Stimulated activated CD8-positive, alpha-beta memory T cell treated with anti-CD3 and anti-CD28 coated beads, Interleukin-15, amount 100 ng/mL, for 4 hours (primary cell): ENCODE results near the gene IL9.

Source experiments
- DNase-seq, 2 donors: peaks; one replicate each; pipeline ENCODE4 v3.0.0-alpha.2; 2020; ENCODE audit warnings: low read depth in 2 of 2

The IL9 gene

DNA sequence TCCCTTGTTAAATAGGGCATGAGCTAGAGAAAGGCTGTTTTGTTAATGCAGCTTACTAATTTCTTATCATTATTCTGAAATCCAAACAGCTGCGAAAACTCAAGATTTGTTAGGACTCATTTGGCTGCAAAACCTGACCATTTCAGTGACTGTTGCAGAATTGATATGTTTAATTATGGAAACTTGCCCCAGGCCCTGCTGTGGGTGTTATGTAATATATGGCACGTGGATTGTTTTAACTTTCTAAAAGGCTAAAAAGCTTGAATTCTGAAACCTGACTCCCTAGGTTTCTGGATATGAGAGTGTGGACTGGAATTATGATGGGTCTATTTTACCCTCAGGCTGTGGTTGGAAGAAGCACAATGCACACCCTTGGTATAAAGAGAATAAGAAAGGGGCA, 4.4 kb downstream of the IL9 start:
- no peak for DNase-seq

DNA sequence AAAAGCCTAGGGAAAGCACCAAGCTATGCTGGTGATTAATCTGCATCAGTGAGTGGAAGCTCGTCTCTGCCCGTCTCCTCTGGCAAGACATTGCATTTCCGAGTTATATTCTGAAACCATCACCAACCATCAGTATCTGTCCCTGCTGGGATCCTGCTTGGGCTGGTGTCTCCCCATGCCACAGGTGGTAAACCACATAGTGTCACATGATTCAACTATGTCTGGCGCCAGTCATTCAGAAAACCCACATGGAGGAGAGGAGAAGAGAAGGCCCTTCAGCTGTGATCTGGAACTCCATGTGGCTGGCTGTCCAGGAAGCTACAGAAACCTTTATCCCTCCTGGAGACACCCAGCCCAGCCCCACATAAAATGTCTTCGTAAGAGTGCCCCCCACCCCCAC, 4.8 kb downstream of the IL9 start:
- no peak for DNase-seq

DNA sequence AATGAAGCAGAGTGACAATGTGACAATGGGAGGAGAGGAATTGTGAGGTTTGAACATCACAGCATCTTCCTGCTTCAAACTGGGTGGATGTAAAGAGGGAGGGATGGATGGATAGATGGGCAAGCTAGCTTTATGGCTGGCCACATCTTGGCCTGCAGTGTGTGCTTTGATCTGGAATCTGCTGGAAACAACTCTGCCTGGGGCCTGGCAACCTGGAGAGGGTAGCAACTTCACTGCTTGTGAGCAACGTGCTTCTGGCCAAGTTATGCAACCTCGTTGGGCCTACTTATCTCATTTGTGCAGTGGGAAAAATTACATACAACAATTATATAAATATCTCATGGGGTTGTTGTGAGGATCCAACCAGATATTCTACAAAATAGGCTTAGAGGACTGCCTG, 5.3 kb downstream of the IL9 start:
- DNase-seq, result no peak

DNA sequence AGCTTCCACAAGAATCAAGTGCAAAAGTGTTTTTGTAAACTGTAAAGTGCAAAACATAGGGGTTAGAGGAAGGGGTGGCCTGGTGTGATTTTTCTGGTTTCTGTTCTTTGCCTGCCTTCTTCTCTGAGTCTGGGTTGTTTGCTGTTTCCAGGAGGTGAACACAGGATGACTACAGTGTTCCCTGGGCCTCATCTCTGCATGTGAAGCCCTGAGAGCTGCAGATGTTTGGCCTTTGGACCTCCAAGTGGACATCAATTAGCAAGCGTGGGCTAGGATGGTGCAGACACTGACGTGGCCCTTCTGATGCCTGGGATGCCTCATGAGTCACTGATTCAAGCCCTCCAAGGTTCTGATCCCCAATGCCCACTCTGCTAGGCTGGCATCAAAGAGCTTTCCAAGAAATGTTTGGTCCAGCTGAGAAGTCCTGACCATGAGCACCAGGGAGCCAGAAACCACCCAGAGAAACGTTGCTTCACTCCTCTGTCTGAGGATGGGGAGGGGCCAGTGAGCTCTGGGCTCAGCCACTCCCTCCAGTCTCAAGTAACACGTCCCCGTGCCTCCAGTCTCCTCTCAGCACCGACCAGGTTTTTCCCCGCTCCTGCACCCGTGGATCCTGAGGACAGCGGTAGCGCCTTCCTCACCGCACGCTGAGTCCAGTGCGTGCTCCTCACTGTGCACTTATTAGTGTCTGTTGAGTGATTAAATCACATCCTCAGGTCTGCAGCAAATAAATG, 7.6 kb downstream of the IL9 start:
- no peak for DNase-seq

DNA sequence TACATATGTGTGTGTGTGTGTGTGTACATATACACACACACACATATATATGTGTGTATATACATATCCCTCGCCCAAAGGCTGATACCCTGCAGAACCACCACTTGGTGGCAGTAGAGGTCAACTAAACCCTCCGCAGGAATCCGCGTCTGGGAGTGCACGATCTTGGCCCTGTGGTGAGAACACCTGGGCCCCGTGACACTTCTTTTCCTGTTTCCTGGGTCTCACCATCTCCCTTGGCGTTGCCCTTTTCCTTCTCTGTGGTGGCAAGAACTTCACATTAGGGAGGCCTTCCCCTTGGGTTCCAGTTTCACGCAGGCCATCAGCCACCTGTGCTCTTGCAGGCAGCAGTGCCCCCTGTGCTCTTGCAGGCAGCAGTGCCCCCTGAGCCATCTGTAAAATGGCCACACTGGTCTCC, 8.2 kb downstream of the IL9 start:
- peak; percentile 5 to 18 for DNase-seq

DNA sequence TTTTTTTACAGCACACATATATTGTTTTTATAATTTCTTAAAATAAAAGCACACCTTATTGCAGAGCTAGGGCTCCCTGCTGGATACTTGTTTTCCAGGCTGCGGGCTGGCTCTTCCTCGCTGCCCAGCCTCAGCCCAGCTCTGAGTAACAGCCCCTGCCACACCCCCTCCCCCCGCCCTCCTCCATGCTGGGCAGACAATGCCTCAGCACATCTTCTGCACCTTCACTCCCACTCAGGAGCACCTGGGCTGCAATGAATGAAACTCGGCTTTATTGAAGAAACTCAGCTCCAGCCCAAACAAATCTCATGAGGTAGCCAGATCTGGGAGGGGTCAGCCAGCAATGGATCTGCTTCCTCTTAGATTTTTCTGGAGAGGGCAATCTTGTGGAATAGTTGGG, 9.5 kb downstream of the IL9 start:
- no peak for DNase-seq

DNA sequence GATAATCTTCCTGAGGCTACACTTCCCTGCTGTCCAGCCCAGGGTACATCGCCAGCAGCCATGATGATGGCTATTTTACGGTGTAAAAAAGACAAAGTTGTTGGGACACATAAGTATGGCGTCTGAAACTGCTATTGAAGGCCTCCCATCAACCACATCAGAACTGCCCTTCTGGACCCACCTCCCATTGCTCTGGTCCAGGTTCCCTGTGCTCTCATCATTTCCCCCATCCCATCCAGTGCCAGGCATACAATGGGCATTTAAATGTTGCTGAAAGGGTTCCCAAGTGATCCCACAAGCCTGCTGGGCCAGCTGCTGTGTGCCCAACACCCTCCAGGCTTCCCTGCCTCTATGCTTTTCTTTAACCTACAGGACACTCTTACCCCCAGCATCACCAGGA, 10.6 kb downstream of the IL9 start:
- DNase-seq, result no peak

DNA sequence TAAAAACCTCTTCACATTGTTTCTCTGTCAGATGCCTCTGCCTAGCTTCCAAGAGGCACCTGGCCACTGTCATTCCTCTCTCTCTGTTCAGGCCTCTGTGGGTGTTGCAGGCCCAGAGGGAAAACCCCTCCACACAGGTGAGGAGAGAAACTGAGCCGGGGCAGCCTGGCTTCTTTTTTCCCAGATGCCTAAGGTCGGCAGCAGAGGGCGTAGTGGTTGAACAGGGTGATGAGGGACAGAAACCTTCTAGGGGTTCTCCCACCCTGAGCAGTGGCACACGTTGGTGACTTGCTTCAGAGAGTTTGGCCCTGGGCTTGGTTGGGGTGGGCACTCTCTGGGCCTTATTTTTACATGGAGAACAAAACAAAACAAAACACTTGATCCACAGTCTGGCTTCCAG, 12.2 kb downstream of the IL9 start:
- no peak for DNase-seq

DNA sequence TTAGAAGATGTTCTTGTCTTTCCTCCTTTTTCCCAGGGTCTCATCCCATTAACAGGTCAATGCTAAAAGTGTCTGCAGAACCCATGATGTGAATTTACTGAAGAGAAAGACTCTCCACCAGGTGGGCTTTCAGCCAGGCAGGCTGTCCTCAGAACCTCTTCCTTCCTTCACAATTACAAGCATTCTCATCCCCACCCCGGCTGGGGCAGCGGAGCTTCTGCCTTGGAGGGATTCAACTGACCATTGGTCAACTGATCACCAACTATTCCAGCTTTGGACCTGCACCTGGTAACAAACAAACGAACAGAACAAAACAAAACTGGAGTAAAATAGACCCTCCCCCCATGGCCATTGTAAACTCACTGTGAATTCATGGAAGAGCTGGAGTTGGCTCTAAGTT, 12.6 kb downstream of the IL9 start:
- DNase-seq, result no peak

DNA sequence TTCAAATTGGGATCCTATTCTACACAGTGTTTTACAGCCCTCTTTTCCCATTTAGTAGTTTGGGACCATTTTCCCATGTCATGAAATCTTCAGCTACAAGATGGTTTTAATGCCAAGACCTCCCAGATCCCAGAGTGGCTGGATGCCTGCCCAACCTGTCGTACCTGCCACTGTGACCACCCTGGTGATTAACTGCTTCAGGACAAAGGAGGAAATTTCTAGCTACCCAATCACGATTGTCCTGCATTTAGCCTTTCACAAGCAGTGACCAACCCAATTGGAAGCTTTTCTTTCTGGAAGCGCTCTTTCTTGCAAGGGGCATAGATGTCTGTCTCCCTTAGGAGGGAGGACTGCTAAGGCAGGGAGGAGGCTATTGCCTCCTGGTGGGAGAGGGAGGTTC, 13.8 kb downstream of the IL9 start:
- no peak for DNase-seq

DNA sequence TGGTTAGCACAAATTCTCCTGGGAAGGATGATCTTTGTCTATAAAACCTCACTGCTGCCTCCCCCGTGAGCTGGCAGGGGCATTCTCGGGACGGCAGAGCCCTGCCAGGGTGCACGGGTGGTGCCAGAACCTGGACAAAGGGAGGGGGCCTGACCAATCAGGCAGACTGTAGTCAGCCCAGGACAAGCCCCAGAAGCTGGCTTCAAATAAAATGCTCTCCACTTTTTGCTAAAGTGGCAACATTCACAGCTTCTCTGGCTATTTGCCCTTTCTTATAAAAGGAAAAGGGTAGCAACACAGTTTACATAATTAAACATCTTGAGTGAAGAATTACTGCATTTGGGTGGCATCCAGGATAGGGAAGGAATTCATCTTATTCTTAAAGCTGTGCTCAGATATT, 14.4 kb downstream of the IL9 start:
- DNase-seq, result no peak

DNA sequence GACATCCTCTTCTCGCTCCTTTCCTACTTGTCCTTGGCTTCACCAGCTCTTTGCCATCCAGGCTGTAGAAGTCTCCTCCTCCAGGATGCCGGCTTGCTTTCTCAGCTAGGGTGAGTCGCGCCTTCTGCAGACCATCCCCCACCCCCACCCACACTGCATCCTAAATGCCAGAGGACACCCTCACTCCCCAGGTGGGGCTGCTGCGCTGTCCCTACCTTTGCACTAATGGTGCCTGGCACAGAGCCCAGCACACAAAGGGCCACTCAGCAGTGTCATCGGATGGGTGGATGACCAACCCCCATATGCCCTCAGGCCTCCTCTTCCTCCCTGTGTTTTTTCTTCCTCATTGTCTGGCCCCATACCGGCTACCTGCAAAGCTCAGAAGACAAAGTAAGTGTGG, 14.8 kb downstream of the IL9 start:
- DNase-seq, result no peak

DNA sequence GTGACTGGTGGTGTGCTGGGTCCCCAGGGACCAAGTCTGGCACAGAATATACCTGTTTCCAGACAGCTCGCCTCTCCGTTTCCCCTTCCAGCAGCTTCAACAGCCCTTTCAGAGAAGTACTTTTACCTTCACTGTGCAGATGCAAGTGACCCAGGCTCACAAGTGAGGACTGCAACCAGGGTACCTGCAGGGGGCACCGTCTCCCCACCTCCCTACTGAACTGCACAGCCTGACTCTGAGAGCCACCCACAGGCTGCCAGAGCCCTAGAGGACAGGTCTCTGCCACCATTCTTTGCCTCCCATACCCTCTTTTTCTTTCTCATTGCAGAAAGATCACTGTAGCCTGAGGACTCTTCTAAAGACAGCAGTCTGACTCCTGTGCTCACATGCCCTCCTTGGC, 15.4 kb downstream of the IL9 start:
- DNase-seq, result no peak

DNA sequence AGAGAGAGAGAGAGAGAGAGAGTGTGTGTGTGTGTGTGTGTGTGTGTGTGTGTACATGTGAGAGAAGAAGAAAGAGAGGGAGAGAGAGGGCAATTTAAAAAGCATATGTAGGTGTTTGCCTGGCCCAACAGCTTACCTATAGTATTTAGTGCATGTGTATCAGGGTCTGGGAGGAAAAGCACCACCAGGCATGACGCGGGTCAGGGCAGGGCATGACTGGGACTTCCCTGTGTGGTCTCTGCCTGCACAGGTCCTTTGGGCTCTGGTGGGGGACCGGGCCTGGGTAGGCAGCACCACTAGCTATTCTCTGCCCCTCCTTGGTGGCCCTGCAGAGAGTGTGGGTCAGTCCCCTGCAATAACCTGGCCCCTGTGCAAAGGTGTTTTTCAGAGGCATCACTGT, 16.1 kb downstream of the IL9 start:
- no peak for DNase-seq

DNA sequence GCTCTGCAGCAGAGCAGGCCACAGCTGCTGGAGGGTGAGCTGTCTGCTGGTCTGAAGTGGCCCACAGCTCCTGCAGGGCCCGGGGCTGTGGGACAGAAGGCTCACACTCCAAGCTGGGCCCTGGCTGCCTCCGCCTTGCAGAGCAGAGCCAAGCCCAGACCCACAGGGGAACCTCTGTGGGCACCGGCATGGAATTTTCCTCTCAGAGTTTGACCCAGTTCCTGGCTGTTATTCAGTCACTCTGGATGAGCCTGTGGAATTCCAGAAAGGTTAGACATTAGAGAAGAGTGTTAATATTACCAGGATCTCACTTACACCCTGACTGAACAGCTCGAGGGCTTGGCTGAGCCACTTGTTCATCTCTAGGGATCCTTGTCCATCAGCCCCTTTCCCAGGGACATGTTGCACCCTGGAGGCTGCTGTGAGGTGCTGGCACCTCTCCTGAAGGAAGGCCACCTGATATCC, 17.5 kb downstream of the IL9 start:
- DNase-seq, result no peak

DNA sequence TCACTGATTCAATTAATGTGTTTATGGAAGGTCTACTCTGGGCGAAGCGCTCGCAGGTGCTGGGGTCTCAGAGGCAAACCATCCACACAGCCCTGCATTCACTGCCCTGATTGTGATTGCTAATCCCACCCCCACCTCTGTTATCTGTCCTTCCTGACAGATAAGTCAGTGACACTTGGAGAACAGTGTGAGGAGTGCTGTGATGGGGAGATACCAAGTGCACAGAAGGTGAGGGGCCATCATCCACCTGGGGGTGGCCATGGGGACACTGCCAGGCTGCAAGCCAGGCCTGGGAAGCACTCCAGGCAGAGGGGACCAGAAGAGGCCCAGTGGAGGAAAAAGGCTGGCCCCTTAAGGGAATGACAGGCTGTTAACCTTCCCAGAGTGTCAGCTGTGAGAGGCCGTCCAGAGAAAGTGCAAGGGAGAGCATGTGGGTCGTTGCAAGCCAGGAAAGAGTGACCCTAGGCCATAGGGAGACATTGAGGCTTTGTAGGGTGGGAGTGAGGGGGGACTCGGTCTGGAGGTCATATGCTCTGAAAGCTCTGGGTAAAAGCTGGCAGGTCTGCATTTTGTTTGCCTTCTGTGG, 18.0 kb downstream of the IL9 start:
- DNase-seq, result no peak

DNA sequence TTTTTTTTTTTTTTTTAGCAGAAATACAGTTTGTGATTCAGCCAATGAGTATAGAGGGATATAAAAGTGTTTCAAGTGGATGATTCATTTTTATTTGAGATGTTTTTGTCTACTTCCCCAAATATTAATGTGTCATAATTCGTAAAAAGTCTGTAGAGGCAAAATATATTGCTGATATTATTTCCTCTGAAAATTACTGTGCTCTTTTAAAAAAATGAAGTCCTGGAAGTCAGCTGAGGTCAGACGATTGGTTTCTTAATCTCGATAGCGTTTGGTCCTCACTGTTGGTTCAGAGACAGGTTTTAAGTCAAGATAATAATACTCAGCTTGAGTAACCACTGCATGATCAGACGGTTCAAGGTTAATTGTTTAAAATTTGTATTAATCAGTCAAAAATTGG, 19.5 kb downstream of the IL9 start:
- no peak for DNase-seq

DNA sequence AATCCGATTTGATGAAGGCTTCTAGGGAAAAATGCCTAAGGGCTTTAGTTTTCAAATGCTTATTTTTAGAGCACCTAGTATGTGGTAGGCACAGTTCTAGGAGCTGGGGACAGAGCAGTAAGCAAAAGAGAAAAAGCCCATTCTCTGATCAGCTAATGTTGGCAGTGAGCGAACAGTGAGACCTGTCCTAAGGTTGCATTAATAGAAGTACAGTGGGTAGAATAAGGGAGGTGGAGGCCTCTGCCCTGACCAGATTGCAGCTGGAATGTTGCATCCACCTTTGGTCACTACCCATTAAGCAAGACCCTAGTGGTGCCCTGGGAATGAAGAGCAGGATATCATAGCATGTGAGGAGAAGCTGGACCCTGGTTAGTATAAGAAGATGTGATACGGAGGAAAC, 20.1 kb downstream of the IL9 start:
- no peak for DNase-seq

DNA sequence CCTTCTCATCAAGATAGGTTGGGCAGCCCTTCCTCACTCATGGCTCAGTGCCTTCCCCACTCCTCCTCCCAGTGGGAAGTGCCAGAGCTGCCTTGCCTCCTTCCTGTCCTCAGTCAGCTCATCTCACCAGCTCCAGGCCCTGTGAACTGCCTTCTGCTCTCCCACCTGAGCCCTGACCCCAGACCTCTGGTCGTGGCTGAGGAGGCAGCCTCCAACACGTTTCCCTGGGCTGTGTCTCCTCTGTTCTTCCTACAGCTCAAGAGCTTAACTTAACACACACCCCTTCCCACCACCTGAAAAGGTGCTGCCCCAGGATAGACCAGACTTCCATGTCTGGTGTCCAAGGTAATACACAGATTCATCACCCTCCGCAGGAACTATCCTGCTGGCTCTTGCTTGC, 21.2 kb downstream of the IL9 start:
- no peak for DNase-seq

DNA sequence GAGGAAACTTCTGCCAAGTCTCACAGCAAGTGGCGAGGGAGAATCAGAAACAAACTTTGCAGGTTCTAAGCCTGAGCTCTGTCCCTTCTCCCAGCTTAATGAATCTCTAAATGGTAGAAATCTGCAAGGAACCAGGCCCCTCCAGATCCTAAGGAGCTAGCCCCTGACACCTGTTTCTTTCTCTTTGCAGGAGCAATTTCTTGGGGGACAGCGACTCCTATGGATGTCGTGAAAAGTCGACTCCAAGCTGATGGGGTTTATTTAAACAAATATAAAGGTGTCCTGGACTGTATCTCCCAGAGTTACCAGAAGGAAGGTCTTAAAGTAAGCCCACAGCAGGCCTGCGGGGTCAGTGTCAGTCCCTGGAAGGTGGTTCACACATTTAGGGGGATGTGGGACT, 21.8 kb downstream of the IL9 start:
- DNase-seq, result no peak

DNA sequence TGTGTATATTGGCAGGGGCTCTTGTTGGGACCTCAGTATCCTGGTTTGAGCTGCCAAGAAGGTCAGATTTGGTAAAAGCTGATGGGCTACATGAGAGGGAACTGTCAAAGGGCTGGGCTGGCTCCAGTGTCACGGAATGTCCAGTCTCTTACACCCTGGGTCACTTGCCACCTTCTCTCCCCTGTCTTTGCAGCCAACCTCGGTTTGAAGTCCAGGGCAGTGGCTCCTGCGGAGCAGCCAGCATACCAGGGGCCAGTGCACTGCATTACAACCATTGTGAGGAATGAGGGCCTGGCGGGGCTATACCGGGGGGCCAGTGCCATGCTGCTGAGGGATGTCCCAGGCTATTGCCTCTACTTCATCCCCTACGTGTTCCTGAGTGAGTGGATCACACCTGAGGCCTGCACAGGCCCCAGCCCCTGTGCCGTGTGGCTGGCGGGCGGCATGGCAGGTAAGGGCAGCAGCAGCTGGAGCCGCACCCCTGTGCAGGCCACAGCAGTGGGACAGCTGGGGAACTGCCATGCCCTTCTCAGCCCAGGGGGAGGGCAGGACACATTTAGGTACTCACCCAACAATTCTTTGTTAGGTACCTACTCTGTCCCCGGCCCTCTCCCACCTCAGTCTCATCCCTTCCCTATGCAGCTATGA, 24.2 kb downstream of the IL9 start:
- DNase-seq, result no peak

DNA sequence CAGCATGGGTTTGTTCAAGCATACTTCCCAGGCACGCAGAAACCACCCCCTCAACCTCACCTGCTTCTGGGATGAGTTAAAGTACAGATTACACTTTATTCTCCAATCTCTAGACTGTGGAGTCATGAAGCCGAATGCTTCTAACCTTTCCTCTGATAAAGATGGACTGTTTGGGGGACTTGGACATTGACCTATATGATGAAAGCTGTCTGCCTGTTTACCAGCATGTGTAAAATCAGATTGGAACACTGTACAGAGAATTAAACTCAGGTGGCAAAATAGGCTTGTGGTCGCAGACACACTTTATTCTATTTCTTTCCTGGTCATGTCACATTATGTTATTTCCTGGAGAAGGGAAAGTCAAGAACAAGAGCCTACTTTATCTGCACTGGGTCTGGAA, 25.7 kb downstream of the IL9 start:
- no peak for DNase-seq

DNA sequence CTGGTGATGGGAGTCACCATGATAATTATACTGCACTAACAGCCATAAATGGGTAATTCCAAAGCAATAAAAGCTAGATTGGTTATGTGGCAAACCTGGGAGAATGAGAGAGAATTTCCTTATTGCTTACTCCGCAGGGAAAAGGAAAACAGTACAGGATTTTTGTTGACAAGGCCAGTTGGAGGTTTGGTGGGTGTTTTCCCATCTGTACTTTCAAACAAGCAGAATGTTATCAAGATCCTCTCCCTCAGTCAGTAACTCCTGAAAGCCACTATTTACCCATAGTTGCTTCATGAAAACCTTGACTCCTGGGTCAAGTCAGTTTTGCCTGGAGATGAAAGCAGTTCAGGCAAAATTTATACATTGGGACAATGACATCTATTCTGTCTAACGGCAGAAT, 26.4 kb downstream of the IL9 start:
- DNase-seq, result no peak
